ENCODE measurements around the gene ARRDC3.

DNA sequence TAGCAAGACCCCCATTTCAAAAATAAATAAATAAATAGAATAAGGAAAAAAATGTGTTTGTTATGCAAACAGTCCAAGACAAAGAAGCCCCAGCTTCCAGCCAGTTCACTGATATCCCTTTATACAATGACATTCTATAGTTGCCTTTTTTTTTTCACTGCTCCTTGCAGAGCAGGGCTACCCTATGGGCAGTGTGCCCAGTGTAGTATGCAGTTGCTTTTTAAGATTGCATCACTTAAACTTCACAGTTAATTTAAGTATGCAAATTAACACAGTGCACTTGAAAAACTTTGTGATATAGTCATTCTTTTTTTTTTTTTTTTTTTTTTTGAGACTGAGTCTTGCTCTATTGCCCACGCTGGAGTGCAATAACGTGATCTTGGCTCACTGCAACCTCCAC, 40.8 kb upstream of the ARRDC3 start:
- TF ChIP-seq YY1 (IDR thresholded peaks at IDR 0.05; ENCODE audit: low read depth, low read length) = no peak
- TF ChIP-seq RCOR1 (conservative IDR thresholded peaks at IDR 0.05; ENCODE audit: low read depth, low read length) = no peak
- TF ChIP-seq POLR2A (IDR thresholded peaks at IDR 0.05; ENCODE audit: low read depth, low read length) = no peak
- TF ChIP-seq, protein P1, sequence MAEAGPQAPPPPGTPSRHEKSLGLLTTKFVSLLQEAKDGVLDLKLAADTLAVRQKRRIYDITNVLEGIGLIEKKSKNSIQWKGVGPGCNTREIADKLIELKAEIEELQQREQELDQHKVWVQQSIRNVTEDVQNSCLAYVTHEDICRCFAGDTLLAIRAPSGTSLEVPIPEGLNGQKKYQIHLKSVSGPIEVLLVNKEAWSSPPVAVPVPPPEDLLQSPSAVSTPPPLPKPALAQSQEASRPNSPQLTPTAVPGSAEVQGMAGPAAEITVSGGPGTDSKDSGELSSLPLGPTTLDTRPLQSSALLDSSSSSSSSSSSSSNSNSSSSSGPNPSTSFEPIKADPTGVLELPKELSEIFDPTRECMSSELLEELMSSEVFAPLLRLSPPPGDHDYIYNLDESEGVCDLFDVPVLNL (IDR thresholded peaks at IDR 0.05; ENCODE audit: low read depth, low read length) = no peak
- TF ChIP-seq, protein P2, sequence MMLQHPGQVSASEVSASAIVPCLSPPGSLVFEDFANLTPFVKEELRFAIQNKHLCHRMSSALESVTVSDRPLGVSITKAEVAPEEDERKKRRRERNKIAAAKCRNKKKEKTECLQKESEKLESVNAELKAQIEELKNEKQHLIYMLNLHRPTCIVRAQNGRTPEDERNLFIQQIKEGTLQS (IDR thresholded peaks at IDR 0.05; ENCODE audit: borderline replicate concordance, extremely low read depth, low read depth, low read length) = no peak
- TF ChIP-seq SPI1 (IDR thresholded peaks at IDR 0.05; ENCODE audit: borderline replicate concordance, insufficient read depth, low read depth, low read length) = no peak
- TF ChIP-seq, protein P3, sequence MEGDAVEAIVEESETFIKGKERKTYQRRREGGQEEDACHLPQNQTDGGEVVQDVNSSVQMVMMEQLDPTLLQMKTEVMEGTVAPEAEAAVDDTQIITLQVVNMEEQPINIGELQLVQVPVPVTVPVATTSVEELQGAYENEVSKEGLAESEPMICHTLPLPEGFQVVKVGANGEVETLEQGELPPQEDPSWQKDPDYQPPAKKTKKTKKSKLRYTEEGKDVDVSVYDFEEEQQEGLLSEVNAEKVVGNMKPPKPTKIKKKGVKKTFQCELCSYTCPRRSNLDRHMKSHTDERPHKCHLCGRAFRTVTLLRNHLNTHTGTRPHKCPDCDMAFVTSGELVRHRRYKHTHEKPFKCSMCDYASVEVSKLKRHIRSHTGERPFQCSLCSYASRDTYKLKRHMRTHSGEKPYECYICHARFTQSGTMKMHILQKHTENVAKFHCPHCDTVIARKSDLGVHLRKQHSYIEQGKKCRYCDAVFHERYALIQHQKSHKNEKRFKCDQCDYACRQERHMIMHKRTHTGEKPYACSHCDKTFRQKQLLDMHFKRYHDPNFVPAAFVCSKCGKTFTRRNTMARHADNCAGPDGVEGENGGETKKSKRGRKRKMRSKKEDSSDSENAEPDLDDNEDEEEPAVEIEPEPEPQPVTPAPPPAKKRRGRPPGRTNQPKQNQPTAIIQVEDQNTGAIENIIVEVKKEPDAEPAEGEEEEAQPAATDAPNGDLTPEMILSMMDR (IDR thresholded peaks at IDR 0.05 in 2 of 3, conservative IDR thresholded peaks at IDR 0.05 in 1 of 3; ENCODE audit: control insufficient read depth in 2 of 3, extremely low read depth in 1 of 3, insufficient read depth in 1 of 3, low read depth in 3 of 3, low read length in 3 of 3) = no peak
- no peak for TF ChIP-seq IRF4 (IDR thresholded peaks at IDR 0.05; ENCODE audit: low read depth, low read length)
- TF ChIP-seq SMAD1 (IDR thresholded peaks at IDR 0.05; ENCODE audit: low read depth, partially characterized antibody) = no peak
- no peak for TF ChIP-seq NFXL1 (IDR thresholded peaks at IDR 0.05; ENCODE audit: borderline replicate concordance)
- TF ChIP-seq, protein P4, sequence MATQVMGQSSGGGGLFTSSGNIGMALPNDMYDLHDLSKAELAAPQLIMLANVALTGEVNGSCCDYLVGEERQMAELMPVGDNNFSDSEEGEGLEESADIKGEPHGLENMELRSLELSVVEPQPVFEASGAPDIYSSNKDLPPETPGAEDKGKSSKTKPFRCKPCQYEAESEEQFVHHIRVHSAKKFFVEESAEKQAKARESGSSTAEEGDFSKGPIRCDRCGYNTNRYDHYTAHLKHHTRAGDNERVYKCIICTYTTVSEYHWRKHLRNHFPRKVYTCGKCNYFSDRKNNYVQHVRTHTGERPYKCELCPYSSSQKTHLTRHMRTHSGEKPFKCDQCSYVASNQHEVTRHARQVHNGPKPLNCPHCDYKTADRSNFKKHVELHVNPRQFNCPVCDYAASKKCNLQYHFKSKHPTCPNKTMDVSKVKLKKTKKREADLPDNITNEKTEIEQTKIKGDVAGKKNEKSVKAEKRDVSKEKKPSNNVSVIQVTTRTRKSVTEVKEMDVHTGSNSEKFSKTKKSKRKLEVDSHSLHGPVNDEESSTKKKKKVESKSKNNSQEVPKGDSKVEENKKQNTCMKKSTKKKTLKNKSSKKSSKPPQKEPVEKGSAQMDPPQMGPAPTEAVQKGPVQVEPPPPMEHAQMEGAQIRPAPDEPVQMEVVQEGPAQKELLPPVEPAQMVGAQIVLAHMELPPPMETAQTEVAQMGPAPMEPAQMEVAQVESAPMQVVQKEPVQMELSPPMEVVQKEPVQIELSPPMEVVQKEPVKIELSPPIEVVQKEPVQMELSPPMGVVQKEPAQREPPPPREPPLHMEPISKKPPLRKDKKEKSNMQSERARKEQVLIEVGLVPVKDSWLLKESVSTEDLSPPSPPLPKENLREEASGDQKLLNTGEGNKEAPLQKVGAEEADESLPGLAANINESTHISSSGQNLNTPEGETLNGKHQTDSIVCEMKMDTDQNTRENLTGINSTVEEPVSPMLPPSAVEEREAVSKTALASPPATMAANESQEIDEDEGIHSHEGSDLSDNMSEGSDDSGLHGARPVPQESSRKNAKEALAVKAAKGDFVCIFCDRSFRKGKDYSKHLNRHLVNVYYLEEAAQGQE (IDR thresholded peaks at IDR 0.05; ENCODE audit: low read depth, low read length) = no peak
- no peak for TF ChIP-seq SUZ12 (IDR thresholded peaks at IDR 0.05; ENCODE audit: unreplicated experiment)
